ENCODE results near the gene PKIB. TPM values are rescaled to one million over a fixed set of nuclear protein-coding genes. Genes with fewer than 3 reads are reported as not detected.

Gene PKIB
- total RNA-seq, 4 donors from 2014 or later, result 4.1 to 119 (median 41.9) TPM

DNA sequence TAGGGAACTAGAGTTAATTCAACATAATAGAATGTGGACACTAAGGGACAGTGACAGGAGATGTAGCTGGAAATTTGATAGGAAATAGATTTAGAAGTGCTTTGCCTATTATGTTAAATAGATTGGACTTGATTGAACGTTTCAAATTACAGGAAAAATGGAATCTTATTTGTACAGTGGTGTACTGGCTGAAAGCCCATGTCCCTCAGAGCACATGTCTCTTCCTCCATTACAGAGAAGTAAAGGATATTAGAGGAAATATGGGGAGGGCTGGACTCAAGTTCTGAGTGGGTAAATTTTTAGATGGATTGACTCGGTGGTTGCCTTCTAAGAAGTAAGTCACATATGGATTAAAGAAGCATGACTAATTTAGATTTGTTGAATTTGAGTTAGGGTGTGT, 11.4 kb downstream of the PKIB start:
- Histone ChIP-seq H3K4me1 (no peaks in the 10 kb centered on the region), H3K27ac (no peak overlapping the region), H3K36me3 (no peaks in the 10 kb centered on the region), H3K27me3 (no peaks in the 10 kb centered on the region), H3K9me3 (no peaks in the 10 kb centered on the region), H3K4me3 (no peak overlapping the region)
- DNase-seq, result no peak
- TF ChIP-seq CTCF (IDR thresholded peaks at IDR 0.05) (no peak), POLR2A (IDR thresholded peaks at IDR 0.05) (no peak)

DNA sequence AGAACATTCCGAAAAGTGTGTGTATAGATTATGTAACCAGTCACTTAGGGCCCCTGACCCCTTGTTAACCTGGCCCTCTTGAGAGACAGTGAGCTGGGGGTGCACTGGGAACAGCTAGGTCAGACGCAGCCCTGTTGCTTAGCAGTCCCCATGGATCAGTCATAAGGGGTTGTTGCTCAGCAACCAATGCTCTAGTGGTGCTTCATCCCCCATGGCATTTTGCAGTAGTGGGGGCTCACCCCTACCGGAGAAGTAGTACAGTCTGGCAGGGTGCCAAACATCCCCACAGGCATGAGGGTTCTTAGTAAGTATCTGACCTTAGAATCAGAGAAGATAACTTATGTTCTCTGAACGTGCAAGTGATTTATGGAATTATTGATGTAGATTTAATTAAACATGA, 12.3 kb downstream of the PKIB start:
- H3K27me3 ChIP-seq, result no peaks in the 10 kb centered on the region
- H3K4me1 ChIP-seq, result no peaks in the 10 kb centered on the region
- H3K36me3 ChIP-seq, result no peaks in the 10 kb centered on the region
- DNase-seq, result no peak
- H3K4me3 ChIP-seq, result no peak overlapping the region
- H3K27ac ChIP-seq, result no peak overlapping the region
- H3K9me3 ChIP-seq, result no peaks in the 10 kb centered on the region
- TF ChIP-seq POLR2A (IDR thresholded peaks at IDR 0.05), result no peak
- TF ChIP-seq CTCF (IDR thresholded peaks at IDR 0.05), result no peak

GRCh38 chr6:122623279-122623678, 13.1 kb downstream of the PKIB start:
- H3K9me3 ChIP-seq, result no peaks in the 10 kb centered on the region
- DNase-seq, result no peak
- no peak overlapping the region for H3K4me3 ChIP-seq
- no peaks in the 10 kb centered on the region for H3K36me3 ChIP-seq
- no peaks in the 10 kb centered on the region for H3K4me1 ChIP-seq
- TF ChIP-seq POLR2A (IDR thresholded peaks at IDR 0.05), result no peak
- TF ChIP-seq CTCF (IDR thresholded peaks at IDR 0.05), result no peak
- H3K27me3 ChIP-seq, result no peaks in the 10 kb centered on the region
- H3K27ac ChIP-seq, result no peak overlapping the region

DNA sequence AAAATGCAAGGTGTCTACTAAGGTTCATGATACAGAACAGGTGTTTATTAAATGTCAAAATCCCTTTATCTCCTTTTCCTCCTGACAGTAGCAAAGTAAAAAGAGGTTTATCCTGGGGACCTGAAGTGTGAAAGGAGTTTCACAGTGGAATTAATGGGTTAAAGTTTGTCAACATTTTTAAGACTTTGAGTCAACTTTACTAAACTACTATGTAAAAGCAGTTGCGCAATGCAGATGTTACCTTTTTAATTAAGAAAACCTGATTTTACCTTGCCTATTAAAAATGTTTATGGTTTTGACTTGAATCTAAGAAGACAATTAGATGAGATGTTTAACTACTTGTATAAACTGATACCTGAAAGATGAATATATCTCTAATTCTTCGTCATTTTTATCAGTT, 14.6 kb downstream of the PKIB start:
- no peaks in the 10 kb centered on the region for H3K4me1 ChIP-seq
- no peak for DNase-seq
- no peak for TF ChIP-seq CTCF (IDR thresholded peaks at IDR 0.05)
- no peak for TF ChIP-seq POLR2A (IDR thresholded peaks at IDR 0.05)
- H3K27me3 ChIP-seq, result no peaks in the 10 kb centered on the region
- no peaks in the 10 kb centered on the region for H3K9me3 ChIP-seq
- no peaks in the 10 kb centered on the region for H3K36me3 ChIP-seq
- H3K4me3 ChIP-seq, result no peak overlapping the region
- no peak overlapping the region for H3K27ac ChIP-seq

DNA sequence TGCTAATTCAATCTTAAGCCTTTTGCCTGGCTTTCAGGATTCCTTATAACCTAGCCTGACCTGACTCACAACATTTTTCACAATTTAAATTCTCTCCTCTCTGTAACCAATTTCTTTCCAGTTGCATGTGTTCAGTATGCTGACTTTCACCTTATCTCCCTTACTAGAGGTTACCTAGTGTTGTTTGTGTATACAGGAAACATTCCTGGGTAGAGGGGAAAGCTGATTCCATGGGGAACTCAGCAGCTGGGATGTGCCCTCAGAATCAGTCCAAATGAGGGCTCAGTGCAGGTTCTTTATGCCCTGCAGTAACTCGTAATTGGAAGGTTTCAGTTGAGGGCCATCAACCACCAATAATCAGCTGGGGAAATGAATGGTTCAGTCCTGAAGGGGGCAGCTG, 18.5 kb downstream of the PKIB start:
- TF ChIP-seq POLR2A (IDR thresholded peaks at IDR 0.05), result no peak
- TF ChIP-seq CTCF (IDR thresholded peaks at IDR 0.05), result no peak
- Histone ChIP-seq H3K36me3 (no peaks in the 10 kb centered on the region), H3K4me3 (no peak overlapping the region), H3K4me1 (no peaks in the 10 kb centered on the region), H3K27me3 (no peaks in the 10 kb centered on the region), H3K27ac (no peak overlapping the region), H3K9me3 (no peaks in the 10 kb centered on the region)
- DNase-seq, result no peak

DNA sequence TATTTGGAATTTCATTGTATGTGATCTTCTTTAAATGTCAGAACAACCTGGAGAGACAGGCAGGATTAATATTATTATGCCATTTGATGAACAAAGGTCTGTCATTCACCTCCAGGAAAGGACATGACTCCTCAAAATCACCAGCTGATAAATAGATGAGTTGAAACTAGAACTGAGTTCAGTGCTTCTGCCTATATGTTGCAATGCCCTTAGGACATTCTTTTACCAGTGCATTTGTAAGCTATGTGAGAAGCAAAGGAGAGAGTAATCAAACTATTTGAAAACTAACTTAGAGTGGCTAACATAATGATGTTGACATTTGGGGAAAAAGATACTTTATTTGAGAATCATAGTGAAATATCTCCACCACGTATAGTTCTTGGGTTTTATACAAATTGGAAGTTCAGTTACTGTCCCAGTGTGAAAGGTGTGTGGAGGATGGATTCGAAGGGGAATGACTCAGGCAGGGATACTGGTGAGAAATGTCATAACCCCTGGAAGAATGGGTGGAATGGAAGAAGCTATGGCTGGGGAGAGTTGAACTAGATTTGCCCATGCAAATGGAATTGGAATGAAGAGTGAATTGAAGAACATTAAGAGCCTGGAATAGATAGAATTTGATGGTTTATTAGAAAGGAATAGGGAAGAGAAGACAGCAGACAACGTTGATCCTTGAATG, 21.5 kb downstream of the PKIB start:
- no peaks in the 10 kb centered on the region for H3K27me3 ChIP-seq
- TF ChIP-seq CTCF (IDR thresholded peaks at IDR 0.05) (no peak), POLR2A (IDR thresholded peaks at IDR 0.05) (no peak)
- no peak overlapping the region for H3K27ac ChIP-seq
- no peak overlapping the region for H3K4me3 ChIP-seq
- H3K9me3 ChIP-seq, result no peaks in the 10 kb centered on the region
- DNase-seq, result no peak
- no peaks in the 10 kb centered on the region for H3K36me3 ChIP-seq
- H3K4me1 ChIP-seq, result no peaks in the 10 kb centered on the region

Measured in Peyer's patch (tissue), 4 donors.